Stimulated activated CD8-positive, alpha-beta memory T cell treated with anti-CD3 and anti-CD28 coated beads, Interleukin-4, amount 100 ng/mL, for 48 hours (primary cell): ENCODE data around the gene SH3PXD2A.

Experiments
- DNase-seq: peaks from one replicate; pipeline ENCODE4 v3.0.0-alpha.2; 2020

The SH3PXD2A gene

GRCh38 chr10:103590744-103591291, 264.6 kb downstream of the SH3PXD2A start:
- no peak for DNase-seq

DNA sequence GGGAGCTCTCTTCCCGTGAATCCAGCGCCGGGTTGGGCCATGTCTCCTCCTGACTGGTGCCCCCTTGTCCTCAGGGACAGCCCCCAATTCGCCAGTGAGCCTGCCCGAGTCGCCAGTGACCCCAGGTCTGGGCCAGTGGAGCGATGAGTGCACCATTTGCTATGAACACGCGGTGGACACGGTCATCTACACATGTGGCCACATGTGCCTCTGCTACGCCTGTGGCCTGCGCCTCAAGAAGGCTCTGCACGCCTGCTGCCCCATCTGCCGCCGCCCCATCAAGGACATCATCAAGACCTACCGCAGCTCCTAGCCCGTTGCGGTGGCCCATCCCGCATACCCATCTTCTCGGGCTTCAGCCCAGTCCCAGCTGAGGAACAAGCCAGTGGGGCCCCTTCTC, 265.3 kb downstream of the SH3PXD2A start:
- DNase-seq: no peak

- DNase-seq: no peak
These were observed 266.2 kb downstream of the SH3PXD2A start for GRCh38 chr10:103589074-103589630.

- DNase-seq: no peak
These were observed 268.3 kb downstream of the SH3PXD2A start for GRCh38 chr10:103587073-103587472.

- DNase-seq: no peak
These were observed 270.4 kb downstream of the SH3PXD2A start for GRCh38 chr10:103585011-103585405.

GRCh38 chr10:103584216-103585010, 271.0 kb downstream of the SH3PXD2A start:
- peak; percentile 66 for DNase-seq

- DNase-seq: no peak
These were observed 271.5 kb downstream of the SH3PXD2A start for GRCh38 chr10:103583871-103584215.

GRCh38 chr10:103582331-103583123, 272.8 kb downstream of the SH3PXD2A start:
- DNase-seq: no peak

DNA sequence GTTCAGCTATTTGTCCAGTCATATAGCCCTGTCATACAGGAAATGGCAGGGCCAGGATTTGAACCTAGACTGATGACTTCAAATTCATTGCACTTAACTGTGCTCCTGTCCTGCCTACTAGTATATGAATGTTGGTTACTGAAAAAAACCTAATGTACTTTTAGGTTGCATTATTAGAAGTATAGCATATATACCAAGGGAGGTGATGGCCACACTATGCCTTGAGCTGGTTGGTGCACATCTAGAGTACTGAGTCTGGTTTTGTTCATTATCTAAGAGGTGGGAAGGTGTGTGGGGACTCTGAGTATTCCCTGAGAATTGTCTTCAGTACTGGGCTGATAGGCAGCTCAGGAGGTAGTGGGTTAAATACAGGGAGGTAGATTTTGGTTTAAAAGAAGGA, 273.9 kb downstream of the SH3PXD2A start:
- no peak for DNase-seq

DNA sequence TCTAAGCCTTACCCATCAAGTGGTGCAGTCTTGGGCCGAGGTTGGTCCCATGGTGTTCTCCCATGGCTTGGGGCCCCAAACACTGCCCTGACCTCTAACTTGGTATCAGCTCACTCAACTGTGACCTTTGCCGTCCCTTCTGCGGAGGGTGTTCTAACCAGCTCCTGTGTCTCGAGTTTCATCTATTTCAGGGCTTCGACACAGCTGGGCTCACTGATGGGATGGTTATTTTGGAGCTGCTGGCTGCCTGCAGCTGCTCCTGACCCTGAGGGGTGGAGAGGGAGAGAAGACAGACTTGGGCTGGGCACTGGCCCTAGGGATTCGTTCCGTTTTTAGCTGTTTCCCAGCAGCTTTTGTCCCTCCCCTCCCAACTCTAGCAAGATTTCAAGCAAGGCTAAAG, 274.9 kb downstream of the SH3PXD2A start:
- DNase-seq: no peak

DNA sequence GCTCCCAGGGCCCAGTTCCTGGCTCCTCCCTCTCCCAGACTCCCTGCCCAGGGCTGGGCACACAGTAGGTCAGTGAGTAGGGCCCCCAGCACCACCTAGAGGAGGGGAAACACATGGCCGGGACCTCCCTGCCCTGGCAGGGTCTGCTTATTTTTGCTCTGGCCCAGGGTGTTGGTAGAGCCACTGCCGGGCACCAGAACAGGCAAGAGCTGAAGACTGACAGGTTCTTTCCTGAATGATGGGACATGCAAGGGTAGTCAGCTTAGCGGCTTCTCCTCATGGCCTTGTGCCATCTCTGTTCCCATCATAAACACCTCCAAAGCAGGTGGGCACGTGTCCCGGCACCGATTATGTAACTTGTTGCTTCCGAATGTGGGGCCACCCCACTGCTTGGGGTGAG, 275.4 kb downstream of the SH3PXD2A start:
- DNase-seq: no peak

GRCh38 chr10:103578782-103579382, 276.5 kb downstream of the SH3PXD2A start:
- DNase-seq: no peak

- DNase-seq: no peak
These were observed 278.5 kb downstream of the SH3PXD2A start for GRCh38 chr10:103576862-103577261.

DNA sequence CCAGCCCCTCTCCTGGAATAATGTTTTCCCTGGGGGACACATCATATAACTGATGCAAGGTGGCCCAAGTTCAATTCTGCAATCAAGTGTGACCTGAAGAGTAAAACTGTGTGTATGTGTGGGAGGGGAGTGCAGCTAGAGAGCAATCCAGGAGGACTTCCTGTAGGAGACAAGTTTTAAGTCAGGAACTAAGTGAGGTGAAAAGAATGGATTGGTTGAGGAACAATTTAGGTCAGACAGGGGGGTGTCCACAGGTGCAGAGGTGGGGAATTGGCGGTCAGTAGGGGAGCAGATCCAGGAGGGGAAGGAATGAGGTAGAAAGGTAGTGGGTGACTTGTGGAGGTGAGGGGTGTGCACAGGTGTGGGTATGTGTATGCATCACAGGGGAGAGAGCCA, 279.3 kb downstream of the SH3PXD2A start:
- DNase-seq: no peak

- DNase-seq: no peak
These were observed 279.8 kb downstream of the SH3PXD2A start for GRCh38 chr10:103575416-103576075.

DNA sequence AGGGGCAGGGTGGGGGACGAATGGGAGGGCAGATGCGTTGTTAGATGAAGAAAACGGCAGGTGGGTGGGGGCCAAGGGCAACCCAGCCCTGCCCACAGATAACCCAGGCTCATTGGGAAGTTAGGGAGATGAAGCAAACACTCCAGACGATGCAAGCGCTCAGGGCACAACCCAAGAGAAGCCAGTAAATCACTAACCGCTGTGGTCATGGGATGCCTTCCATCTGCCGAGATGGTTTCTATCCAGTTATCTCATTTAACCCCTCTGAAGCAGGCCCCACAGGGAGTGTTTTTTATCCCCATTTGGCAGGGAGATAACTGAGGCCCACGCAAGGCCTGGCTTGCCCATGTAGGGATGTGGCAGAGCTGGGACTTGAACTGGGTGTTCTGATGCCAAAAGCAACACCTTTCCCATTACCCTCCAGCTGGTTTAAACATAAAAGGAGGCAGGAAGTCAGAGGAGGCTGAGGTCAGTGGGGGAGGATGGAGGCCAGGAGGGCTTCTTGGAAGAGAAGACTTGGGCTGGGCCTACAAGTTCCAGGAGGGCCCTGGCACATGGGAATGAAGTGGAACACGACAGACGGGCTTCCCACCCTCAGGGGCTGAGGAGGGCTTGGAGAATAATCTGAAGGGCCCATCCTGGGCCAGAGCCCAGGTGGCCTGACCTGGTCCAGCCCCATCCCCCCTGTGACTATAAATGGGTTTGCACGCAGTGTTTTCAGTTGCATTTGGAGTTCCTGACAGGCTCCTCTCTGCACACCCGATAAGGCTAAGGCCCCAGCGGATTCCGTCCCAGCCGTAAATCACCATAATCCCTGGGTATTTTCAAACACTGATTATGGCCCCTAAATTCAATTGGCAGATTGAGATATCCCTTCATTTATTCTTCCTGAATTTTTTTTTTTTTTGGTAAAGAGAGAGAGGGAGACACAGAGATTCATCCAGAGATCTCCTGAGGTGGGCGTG, 281.0 kb downstream of the SH3PXD2A start:
- DNase-seq: no peak

DNA sequence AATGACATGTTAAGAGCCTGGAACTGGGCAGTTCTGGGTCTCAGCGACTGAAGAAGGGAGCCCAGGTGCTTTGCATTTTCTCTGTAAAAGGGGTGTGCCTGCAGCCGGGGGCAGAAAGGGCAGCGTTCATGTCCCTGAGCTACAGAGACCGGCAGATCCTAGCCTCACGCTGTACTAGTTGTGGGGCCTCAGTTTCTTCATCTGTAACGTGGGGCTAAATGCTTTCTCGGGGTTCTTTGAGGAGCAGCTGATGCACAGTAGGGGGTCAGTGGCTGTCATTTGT, 282.2 kb downstream of the SH3PXD2A start:
- no peak for DNase-seq

- no peak for DNase-seq
These were observed 282.8 kb downstream of the SH3PXD2A start for GRCh38 chr10:103572347-103573204.

DNA sequence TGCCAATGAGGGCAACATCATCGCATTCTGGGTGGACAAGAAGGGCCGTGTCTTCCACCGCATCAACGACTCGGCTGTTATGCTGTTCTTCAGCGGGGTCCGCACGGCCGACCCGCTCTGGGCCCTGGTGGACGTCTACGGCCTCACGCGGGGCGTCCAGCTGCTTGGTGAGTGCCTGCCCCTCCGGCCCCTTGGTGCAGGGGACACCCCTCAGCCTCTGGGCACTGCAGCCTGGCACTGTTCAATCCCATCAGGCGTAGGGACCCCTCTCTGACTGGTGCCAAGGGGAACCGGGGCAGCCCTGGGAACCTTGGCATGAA, 283.8 kb downstream of the SH3PXD2A start:
- DNase-seq: no peak

GRCh38 chr10:103570844-103571655, 284.3 kb downstream of the SH3PXD2A start:
- no peak for DNase-seq
